ENCODE results near the gene ABCA7. TPM values are rescaled to one million over a fixed set of nuclear protein-coding genes. Genes with fewer than 3 reads are reported as not detected.
A peak's percentile ranks its signal among the peaks of the same experiment; 100 is the strongest.

The ABCA7 gene
- total and polyA plus RNA-seq, 2 of the 13 experiments (the other 11 are each of a cell fraction or from before 2014, with no cell fraction given): 4.4 to 32.4 TPM

GRCh38 chr19:1097810-1098176, 57.9 kb downstream of the ABCA7 start (continued):
- TF ChIP-seq ZNF652 (CRISPR knock-in tag; IDR thresholded peaks at IDR 0.05; ENCODE audit: borderline replicate concordance, low read depth): peak; percentile 7; the same call in 1 of the 2 replicates
- no peak; the same call in 1 of the 2 replicates for TF ChIP-seq ZBTB43 (CRISPR knock-in tag; conservative IDR thresholded peaks at IDR 0.05)
- TF ChIP-seq HDAC2 (CRISPR knock-in tag; IDR thresholded peaks at IDR 0.05): peak; percentile 85
- TF ChIP-seq THAP9 (CRISPR knock-in tag; IDR thresholded peaks at IDR 0.05; ENCODE audit: borderline replicate concordance): 0 out of 2 replicates have a peak, but pooled peaks have one; percentile 28
- peak; percentile 67 for TF ChIP-seq RARA (CRISPR knock-in tag; IDR thresholded peaks at IDR 0.05)
- TF ChIP-seq SKIL (CRISPR knock-in tag; IDR thresholded peaks at IDR 0.05; ENCODE audit: borderline replicate concordance): no peak; the same call in 1 of the 2 replicates
- TF ChIP-seq ZNF335 (CRISPR knock-in tag; IDR thresholded peaks at IDR 0.05): peak; percentile 96
- TF ChIP-seq GABPB1 (CRISPR knock-in tag; IDR thresholded peaks at IDR 0.05): 0 out of 2 replicates have a peak, but pooled peaks have one; percentile 9
- no peak for TF ChIP-seq MED8 (CRISPR knock-in tag; IDR thresholded peaks at IDR 0.05; ENCODE audit: insufficient replicate concordance)
- TF ChIP-seq ZNF800 (CRISPR knock-in tag; IDR thresholded peaks at IDR 0.05): no peak
- TF ChIP-seq ZNF556 (CRISPR knock-in tag; IDR thresholded peaks at IDR 0.05; ENCODE audit: borderline replicate concordance): peak; percentile 4; the same call in 1 of the 2 replicates
- TF ChIP-seq WIZ (CRISPR knock-in tag; IDR thresholded peaks at IDR 0.05): 0 out of 2 replicates have a peak, but pooled peaks have one; percentile 8
- peak; percentile 31; the same call in 1 of the 2 replicates for TF ChIP-seq GZF1 (CRISPR knock-in tag; IDR thresholded peaks at IDR 0.05)
- TF ChIP-seq ZNF350 (CRISPR knock-in tag; IDR thresholded peaks at IDR 0.05; ENCODE audit: borderline replicate concordance, low read depth): peak; percentile 71
- TF ChIP-seq HMG20A (CRISPR knock-in tag; IDR thresholded peaks at IDR 0.05; ENCODE audit: borderline replicate concordance): peak; percentile 31; the same call in 1 of the 2 replicates
- TF ChIP-seq ZBTB33 (CRISPR knock-in tag; IDR thresholded peaks at IDR 0.05): peak; percentile 64; the same call in 1 of the 2 replicates

Measured in HepG2 (cell line).